ENCODE data around the gene CLMP.

The CLMP gene

GRCh38 chr11:123062892-123063825 lies 131.9 kb downstream of the CLMP start:
- H3K4me3 ChIP-seq (ENCODE audit: low read depth, low read length): peak overlapping the region; percentile 88
- peak; percentile 53; the same call in 1 of the 2 replicates for TF ChIP-seq ZBTB48 (tag by site-specific recombination; IDR thresholded peaks at IDR 0.05)
- peak; percentile 57 for TF ChIP-seq YY1 (tag by site-specific recombination; IDR thresholded peaks at IDR 0.05)
- 0 out of 2 replicates have a peak, but pooled peaks have one; percentile 6 for TF ChIP-seq CTCF (tag by site-specific recombination; IDR thresholded peaks at IDR 0.05)
- TF ChIP-seq ZBTB20 (tag by site-specific recombination; IDR thresholded peaks at IDR 0.05): 0 out of 2 replicates have a peak, but pooled peaks have one; percentile 26
- TF ChIP-seq ZXDB (tag by site-specific recombination; IDR thresholded peaks at IDR 0.05): 0 out of 2 replicates have a peak, but pooled peaks have one; percentile 0
- peak; percentile 14; the same call in 1 of the 2 replicates for TF ChIP-seq ZNF501 (tag by site-specific recombination; IDR thresholded peaks at IDR 0.05)
- TF ChIP-seq ZFHX2 (tag by site-specific recombination; conservative IDR thresholded peaks at IDR 0.05): no peak
- TF ChIP-seq ZNF335 (tag by site-specific recombination; conservative IDR thresholded peaks at IDR 0.05): peak; percentile 39
- TF ChIP-seq ZNF423 (tag by site-specific recombination; IDR thresholded peaks at IDR 0.05): 0 out of 2 replicates have a peak, but pooled peaks have one; percentile 11
- peak; percentile 74 for TF ChIP-seq ZBTB10 (tag by site-specific recombination; IDR thresholded peaks at IDR 0.05)
- no peak for TF ChIP-seq MEIS1 (CRISPR knock-in tag; IDR thresholded peaks at IDR 0.05; ENCODE audit: borderline replicate concordance)
- no peak for TF ChIP-seq ZNF747 (tag by site-specific recombination; IDR thresholded peaks at IDR 0.05)
- peak; percentile 14; the same call in 1 of the 2 replicates for TF ChIP-seq ZNF341 (tag by site-specific recombination; IDR thresholded peaks at IDR 0.05; ENCODE audit: low read depth)
- TF ChIP-seq KLF7 (tag by site-specific recombination; IDR thresholded peaks at IDR 0.05; ENCODE audit: borderline replicate concordance): no peak
- TF ChIP-seq SP7 (tag by site-specific recombination; IDR thresholded peaks at IDR 0.05): peak; percentile 7; the same call in 1 of the 2 replicates
- 0 out of 2 replicates have a peak, but pooled peaks have one; percentile 9 for TF ChIP-seq ZIC2 (tag by site-specific recombination; IDR thresholded peaks at IDR 0.05)
- ChIA-PET CTCF (interaction anchor here (0.6 to 1.4 kb wide), 2 partner anchors 8 to 15 kb away, joined by 3 read pairs; no protein-coding TSS in a partner anchor), POLR2A (interaction anchor here (1.0 to 2.2 kb wide), 11 partner anchors 9 to 407 kb away, joined by 4 to 31 read pairs (median 11); partner anchors contain the start of gene UBASH3B)
- peak overlapping the region; percentile 92 for H3K27ac ChIP-seq (ENCODE audit: extremely low read depth, low read depth, low read length)
- H3K4me1 ChIP-seq (ENCODE audit: control insufficient read depth, insufficient read depth, low read length): no peaks in the 10 kb centered on the region
- no peaks in the 10 kb centered on the region for H3K9me3 ChIP-seq (ENCODE audit: control insufficient read depth, insufficient read depth, low read depth, low read length)
- peaks cover 0 to 36% of the 10 kb centered on the region in 2 experiments; a peak in 1 of 3 replicates for H3K36me3 ChIP-seq (ENCODE audit: control insufficient read depth in 2 of 2, insufficient read depth in 1 of 2, low read length in 2 of 2)

- CTCF ChIA-PET: interaction anchor here (0.5 to 0.7 kb wide), 2 partner anchors 38 to 411 kb away, joined by 4 to 5 read pairs; no protein-coding TSS in a partner anchor
- H3K4me3 ChIP-seq (ENCODE audit: low read depth, low read length): peak overlapping the region; percentile 88
- H3K36me3 ChIP-seq (ENCODE audit: control insufficient read depth in 2 of 2, insufficient read depth in 1 of 2, low read length in 2 of 2): peaks cover 0 to 44% of the 10 kb centered on the region in 2 experiments; a peak in 1 of 3 replicates
- POLR2A ChIA-PET: interaction anchor here (0.5 to 2.3 kb wide), 47 partner anchors 8 to 1770 kb away, joined by 3 to 31 read pairs (median 4); partner anchors contain the start of genes SC5D and UBASH3B
- H3K27ac ChIP-seq (ENCODE audit: extremely low read depth, low read depth, low read length): peak overlapping the region; percentile 92
- no peaks in the 10 kb centered on the region for H3K9me3 ChIP-seq (ENCODE audit: control insufficient read depth, insufficient read depth, low read depth, low read length)
- no peaks in the 10 kb centered on the region for H3K4me1 ChIP-seq (ENCODE audit: control insufficient read depth, insufficient read depth, low read length)
- TF ChIP-seq KLF9 (tag by site-specific recombination; IDR thresholded peaks at IDR 0.05; ENCODE audit: low read depth): peak; percentile 84
- no peak; the same call in 1 of the 2 replicates for TF ChIP-seq YY2 (tag by site-specific recombination; IDR thresholded peaks at IDR 0.05)
- TF ChIP-seq ZNF768 (tag by site-specific recombination; IDR thresholded peaks at IDR 0.05): no peak
- TF ChIP-seq ZFHX2 (tag by site-specific recombination; conservative IDR thresholded peaks at IDR 0.05): peak; percentile 93
- TF ChIP-seq ZNF146 (tag by site-specific recombination; IDR thresholded peaks at IDR 0.05): no peak
- no peak for TF ChIP-seq ZNF843 (tag by site-specific recombination; IDR thresholded peaks at IDR 0.05)
- peak; percentile 79 for TF ChIP-seq ZBTB20 (tag by site-specific recombination; IDR thresholded peaks at IDR 0.05)
- no peak for TF ChIP-seq ZNF670 (tag by site-specific recombination; IDR thresholded peaks at IDR 0.05; ENCODE audit: low read depth)
- no peak for TF ChIP-seq ZSCAN23 (tag by site-specific recombination; IDR thresholded peaks at IDR 0.05)
- TF ChIP-seq ZNF121 (tag by site-specific recombination; IDR thresholded peaks at IDR 0.05): no peak
- TF ChIP-seq SETDB1 (IDR thresholded peaks at IDR 0.05; ENCODE audit: insufficient read length, low read length): no peak
- TF ChIP-seq OSR2 (tag by site-specific recombination; IDR thresholded peaks at IDR 0.05): 0 out of 2 replicates have a peak, but pooled peaks have one; percentile 7
- TF ChIP-seq IKZF3 (tag by site-specific recombination; IDR thresholded peaks at IDR 0.05): no peak
- no peak for TF ChIP-seq GLI2 (tag by site-specific recombination; IDR thresholded peaks at IDR 0.05; ENCODE audit: borderline replicate concordance, low read depth)
These were observed 132.7 kb downstream of the CLMP start for GRCh38 chr11:123062158-123062891.
